HG03439 (cell line): ENCODE measurements around the gene ZMIZ1.
A peak's percentile ranks its signal among the peaks of the same experiment; 100 is the strongest.

ENCODE experiments used
- ATAC-seq: cut with Tn5 transposase; IDR thresholded peaks from one replicate; pipeline ENCODE4 v1.9.1; 2021; ENCODE audit warnings: mild to moderate bottlenecking, moderate library complexity; ENCODE audit not compliant: unreplicated experiment

Gene ZMIZ1

GRCh38 chr10:79250259-79250658 lies 181.5 kb downstream of the ZMIZ1 start:
- ATAC-seq = peak; percentile 23

DNA sequence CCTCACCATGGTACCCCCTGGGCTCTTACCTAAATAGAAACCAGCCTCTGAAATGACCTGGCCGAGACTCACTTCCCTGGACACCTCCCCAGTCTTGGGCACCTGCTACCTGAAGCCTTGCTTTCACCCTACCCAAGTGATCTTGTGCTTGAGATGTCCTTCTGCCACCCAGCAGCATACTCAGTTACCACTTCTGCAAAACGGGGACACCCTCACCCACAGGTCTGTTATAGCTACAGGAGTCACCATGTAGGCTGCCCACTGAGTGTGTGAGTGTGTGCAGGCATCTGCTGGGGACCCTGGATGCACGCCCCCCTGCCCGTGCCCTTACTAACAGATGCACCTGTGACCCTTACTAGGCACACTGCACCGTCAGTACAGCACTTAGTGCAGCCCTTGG lies 183.7 kb downstream of the ZMIZ1 start:
- no peak for ATAC-seq

DNA sequence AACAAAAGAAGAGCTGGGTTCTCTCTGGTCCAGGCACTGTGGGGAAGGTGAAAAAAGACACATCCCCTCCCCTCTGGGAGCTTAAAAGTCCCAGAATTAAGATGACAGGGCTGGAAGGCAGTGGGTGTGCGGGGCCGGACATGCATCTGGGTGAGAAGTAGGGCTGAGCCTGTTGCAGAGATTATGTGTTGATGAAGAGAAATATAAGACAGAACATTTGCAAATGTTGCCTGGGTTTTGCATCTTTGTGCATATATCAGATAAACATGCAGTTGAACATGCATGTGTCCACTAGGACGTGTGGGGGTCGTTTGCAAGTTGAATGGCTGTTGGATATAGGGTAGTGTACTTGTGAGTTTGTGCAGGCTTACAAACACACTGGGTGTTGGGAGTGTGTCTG lies 184.2 kb downstream of the ZMIZ1 start:
- ATAC-seq = no peak

GRCh38 chr10:79253704-79254103 lies 184.9 kb downstream of the ZMIZ1 start:
- no peak for ATAC-seq

- no peak for ATAC-seq
Observed at GRCh38 chr10:79254333-79255006, 185.7 kb downstream of the ZMIZ1 start.

DNA sequence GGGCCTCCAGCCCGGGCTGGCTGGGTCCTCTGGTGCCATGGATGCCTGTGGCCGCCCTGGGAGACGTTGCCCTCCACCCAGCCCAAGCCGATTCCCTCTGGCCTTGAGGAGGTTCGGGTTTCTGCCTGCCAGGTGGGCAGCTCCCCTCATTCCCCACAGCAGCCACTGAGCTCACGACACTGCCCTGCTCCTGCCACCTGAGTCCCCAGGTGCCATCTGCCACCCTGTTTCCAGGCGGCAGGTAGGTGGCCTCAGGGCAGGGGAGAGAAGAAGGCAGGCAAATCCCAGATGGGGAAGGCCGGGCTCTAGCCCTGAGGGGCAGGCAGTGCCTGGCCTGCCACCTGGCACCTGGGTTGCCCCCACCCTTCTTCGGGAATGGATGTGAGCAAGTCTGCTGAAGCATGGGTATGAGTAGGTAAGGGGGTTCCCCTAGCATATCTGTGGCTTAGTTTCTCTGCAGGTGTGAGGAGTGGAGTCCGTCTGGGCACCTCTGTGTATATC lies 186.3 kb downstream of the ZMIZ1 start:
- no peak for ATAC-seq

- no peak for ATAC-seq
Observed at GRCh38 chr10:79256264-79256806, 187.6 kb downstream of the ZMIZ1 start.

DNA sequence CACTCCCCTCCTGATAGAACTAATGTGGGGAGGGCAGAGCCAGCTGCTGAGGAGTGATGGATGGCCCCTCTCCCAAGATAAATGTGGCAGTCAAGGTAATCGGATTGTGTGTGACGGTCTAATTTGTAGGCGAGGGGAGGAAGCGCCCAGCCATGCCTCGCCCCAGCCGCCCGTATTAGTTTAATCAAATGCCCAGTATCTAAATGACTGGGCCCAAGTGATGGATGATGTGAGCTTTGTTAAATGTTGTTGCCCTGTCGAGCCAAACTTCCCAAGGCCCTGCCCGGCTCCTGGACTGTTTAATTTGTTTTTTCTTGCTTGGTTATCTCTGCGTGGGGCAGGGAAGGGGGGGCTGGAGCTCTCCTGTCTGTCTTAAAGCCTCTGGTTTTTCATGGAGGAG lies 190.1 kb downstream of the ZMIZ1 start:
- ATAC-seq = no peak

GRCh38 chr10:79259834-79260233 lies 191.1 kb downstream of the ZMIZ1 start:
- no peak for ATAC-seq

DNA sequence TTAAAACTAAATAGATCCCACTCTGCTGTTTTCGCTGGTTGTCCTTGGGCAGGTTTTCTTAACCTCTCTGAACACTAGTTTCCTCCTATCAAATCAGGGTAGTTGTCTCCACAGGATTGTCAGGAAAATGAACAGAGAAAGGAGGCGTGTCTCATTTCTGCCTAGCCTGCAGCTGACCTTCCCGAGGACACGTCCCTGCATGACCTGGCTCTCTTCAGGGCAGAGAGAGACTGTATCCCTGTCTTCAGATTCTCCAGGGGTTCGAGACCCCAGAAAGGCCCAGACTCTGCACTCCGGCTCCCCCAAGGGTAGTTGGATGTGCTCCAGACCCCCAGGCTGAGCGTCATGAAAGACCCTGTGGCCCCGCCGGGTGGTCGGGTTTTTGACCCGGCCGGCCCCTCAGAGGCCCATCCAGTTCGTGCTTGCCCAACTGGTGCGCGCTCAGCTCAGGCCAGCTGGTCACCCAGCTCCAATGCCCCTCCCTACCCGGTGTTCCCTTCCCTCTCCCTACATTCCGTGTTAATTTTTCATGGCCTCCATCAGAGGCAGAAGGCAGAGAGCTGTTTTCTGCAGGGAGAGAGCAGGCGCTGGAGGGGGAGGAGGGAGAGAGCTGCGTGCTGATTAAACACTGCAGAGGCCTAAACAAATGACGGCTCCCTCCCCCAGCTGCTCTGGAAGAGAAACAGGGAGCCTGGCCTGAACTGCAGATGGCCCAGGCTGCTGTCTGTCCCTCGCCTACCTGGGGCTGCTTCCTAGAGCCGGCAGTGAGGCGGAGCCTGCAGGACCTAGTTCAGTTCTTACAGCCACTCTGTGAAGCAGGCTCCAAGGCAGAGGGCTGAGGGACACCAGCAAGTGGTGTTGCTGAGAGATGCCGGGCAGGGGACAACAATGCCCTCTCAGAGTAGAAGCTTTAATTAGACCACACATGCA lies 192.3 kb downstream of the ZMIZ1 start:
- ATAC-seq = no peak

DNA sequence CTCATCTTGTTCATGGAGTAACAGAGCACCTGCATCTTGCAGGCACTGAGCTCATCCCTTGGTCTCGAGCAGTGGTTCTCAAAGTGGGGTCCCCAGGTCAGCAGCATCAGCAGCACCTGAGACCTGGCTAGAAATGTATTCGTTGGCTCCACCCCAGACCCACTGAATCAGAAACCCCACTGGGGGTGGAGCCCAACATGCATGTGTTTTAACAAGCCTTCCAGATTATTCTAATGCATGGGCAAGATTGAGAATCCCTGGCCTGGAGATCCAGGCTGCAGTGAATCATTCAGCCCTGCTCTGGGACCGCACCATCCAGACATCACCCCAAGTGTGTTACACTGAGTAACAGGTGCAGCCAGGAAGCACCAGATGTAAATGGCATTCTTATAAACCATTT lies 193.4 kb downstream of the ZMIZ1 start:
- ATAC-seq = no peak

DNA sequence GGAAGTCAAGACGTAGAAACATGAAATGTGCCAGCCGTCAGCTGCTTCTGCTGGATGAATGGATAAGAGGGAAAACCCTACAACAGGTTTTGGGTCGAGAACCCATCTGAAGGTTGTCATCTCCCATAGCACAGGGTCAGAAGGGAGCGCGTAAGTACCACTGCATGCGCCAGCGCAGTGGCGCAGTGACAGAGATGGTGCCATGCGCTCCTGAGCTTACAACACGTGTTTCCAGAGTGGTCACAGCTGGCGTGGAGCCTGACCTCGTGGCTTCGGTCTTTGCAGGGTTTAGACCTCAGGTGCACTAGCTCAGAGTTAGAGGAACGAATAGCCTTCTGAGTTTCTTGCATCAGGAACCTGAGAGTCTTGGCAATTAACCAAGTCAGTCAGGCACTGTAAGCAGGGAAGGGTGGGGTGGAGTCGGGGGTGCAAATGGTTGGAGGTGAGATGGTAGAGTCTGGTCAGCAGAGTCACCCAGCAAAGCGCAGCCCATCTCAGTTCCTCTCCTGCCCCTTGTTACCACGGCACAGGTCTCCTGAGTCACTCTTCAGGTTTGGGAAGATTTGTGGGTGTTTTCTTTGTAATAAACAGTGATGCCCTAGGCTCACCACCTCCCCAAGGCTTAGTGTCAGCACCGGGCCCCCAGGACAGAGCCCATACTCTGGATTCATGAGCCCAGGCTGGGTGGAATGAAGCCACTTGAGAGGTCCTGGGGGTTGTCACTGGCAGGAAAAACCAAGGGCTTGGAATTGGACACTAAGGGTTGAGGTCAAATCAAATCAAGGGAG lies 194.4 kb downstream of the ZMIZ1 start:
- ATAC-seq = no peak

DNA sequence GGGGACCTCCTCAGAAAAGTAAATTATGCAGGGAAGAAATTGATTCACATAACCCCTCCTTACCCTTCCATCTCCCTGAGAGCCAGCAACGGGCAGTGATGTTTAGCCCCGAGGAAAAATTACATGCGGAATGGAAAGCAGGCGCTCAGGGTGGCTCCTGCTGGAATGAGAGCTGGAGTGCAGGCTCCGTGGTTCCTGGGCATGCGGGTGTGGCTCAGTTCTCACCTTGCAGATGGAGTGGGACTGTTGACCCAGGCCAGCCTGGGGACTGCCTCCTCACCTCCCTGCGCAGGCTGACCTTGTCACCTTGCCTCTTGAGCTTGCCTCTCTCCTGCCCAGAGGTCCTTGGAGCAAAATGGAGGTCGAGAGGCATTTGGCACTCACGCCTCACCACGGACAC lies 195.2 kb downstream of the ZMIZ1 start:
- ATAC-seq = no peak

DNA sequence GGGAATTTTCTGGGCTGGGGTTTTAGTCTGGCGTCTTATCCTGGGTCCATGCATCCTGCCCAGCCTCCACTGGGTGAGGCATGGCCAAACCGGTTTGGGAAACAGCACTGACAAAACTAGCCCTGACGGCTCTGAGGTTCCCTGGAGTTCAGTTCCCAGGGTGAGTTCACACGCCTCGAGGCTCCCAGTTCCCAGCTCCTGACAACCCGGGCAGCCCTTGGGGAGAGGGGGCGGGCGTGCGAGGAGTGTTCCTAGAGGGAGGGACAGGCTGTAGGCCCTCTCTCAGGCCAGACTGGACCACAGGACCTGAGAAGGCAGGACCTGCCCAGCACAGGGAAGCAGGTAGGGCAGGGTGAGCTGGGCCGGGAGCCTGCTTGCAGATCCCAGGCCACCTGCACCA lies 196.2 kb downstream of the ZMIZ1 start:
- no peak for ATAC-seq

GRCh38 chr10:79266084-79266483 lies 197.3 kb downstream of the ZMIZ1 start:
- ATAC-seq = peak; percentile 36

- peak; percentile 64 for ATAC-seq
Observed at GRCh38 chr10:79266543-79267312, 198.0 kb downstream of the ZMIZ1 start.

DNA sequence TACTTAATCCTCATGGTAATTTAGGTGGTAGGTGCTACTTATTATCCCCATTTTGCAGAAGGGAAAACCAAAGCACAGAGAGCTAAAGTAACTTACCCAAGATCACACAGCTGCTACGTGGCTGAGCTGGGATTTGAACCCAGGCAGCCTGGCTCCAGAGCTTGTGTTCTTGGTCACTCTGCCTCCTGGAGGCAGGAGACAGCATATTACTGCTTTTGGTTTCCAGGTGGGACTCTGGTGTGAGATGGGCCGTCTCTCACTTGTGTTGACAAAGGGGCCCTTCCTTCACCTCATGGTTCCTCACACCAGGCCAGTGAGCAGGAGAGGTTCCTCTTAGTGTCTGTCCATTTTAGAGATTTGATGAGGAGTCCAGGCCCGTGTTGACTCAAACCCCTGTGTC lies 198.7 kb downstream of the ZMIZ1 start:
- ATAC-seq = no peak

DNA sequence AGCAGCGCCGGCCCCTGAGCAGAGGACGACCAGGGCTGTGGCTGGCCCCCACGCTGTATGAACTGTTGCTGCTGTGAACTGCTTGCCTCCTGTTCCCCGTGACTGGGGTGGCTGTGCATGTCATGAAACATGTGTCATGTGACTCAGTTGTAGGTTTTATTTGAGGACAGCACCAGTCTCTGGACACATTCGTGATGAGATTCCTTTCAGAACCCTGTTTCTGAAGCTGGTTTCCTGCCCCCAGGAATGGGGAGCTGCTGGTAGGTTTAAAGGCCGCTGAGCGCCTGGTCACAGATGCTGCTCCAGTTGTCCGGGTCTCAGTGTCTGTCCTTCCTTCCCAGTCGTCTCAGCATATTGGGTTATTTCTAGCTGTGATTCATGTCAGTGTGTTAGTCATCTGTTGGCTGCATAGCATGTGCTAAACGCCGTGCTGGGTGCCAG lies 199.4 kb downstream of the ZMIZ1 start:
- no peak for ATAC-seq

DNA sequence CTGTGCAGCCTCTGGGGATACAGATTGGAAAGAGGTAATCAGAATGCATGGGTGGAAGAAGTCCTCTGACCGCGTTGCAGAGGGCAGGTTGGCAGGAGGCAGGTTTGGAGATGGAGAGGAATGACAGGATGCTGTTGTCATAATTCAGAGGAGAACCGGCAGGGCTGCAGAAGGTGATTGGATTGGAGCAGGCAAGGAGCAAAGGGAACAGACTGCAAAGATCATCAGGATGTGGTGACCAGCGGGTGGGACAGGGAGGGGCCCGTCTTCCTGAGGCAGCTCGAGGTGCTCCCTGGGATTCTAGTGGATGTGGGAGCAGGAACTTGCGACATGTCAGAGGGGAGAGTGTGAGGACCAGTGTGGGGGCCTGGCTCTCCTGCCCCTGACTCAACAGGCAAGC lies 200.0 kb downstream of the ZMIZ1 start:
- ATAC-seq = no peak

DNA sequence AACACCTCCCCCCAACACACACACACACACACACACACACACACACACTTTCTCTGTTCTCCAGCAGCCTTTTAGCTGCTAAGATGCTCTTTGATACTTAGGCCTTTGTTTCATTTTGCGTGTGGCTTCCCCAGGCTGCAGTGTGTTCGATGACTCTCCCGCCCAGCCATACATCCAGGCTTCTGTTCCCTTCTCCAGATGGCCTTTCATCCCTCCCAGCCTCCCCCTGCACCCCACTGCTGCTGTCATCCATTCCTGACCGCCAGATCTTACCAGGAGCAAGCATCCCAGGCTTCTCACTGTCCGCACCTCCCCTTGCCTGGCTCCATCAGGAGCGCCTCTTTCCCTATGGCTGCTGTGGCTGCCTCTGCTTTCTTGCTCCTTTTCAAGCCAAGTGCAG lies 200.7 kb downstream of the ZMIZ1 start:
- no peak for ATAC-seq
